PC-9 (cell line): ENCODE data around the gene NLN. TPM values are rescaled to one million over a fixed set of nuclear protein-coding genes. Genes with fewer than 3 reads are reported as not detected.

Experiments used
- BruUV-seq: library from RNA; stranded (reverse); fragments of 400-500 nt; replicated peaks from 2 replicates; lab custom pipeline; 2021; lab: Mats Ljungman, UMichigan
- CTCF ChIA-PET: fragments of 300-600 bp; sonication (Branson Sonifier 250); formaldehyde crosslinking; loops from one replicate; lab custom pipeline; 2022; ENCODE audit warnings: antibody characterized with exemption; lab: Charles Lee
- POLR2A ChIA-PET: fragments of 300-600 bp; sonication (Branson Sonifier 250); formaldehyde crosslinking; loops from one replicate; lab custom pipeline; 2022; ENCODE audit warnings: antibody characterized with exemption; ENCODE audit not compliant: unreplicated experiment; lab: Charles Lee
- DNase-seq, 2 experiments: peaks; one replicate each; pipeline versions ENCODE4 v3.0.0 to v3.0.0-alpha.2; 2015 to 2022; ENCODE audit warnings: mixed read lengths in 1 of 2
- H2AFZ ChIP-seq: fragments of 200-600 bp; sonication (generic); 2 replicates; pipeline ENCODE4 v1.8.1; 2017; ENCODE audit warnings: antibody characterized with exemption
- H3F3A ChIP-seq: fragments of 200-600 bp; sonication (generic); 2 replicates; pipeline ENCODE4 v1.8.1; 2017; ENCODE audit warnings: antibody characterized with exemption, mild to moderate bottlenecking, low read depth; ENCODE audit not compliant: insufficient read depth
- H3K27ac ChIP-seq: fragments of 200-600 bp; sonication (generic); 2 replicates; pipeline ENCODE4 v1.6.1; 2016; ENCODE audit warnings: mixed run types
- H3K27me3 ChIP-seq: fragments of 200-600 bp; sonication (generic); 2 replicates; pipeline ENCODE4 v1.6.1; 2016; ENCODE audit warnings: low read depth, mixed run types; ENCODE audit not compliant: insufficient read depth
- H3K36me3 ChIP-seq: fragments of 200-600 bp; sonication (generic); 2 replicates; pipeline ENCODE4 v1.6.1; 2016; ENCODE audit warnings: low read depth, mixed run types
- H3K4me1 ChIP-seq: fragments of 200-600 bp; sonication (generic); replicated peaks from 2 replicates; pipeline ENCODE4 v1.6.1; 2016; ENCODE audit warnings: mixed run types; ENCODE audit not compliant: insufficient read depth
- H3K4me2 ChIP-seq: fragments of 200-600 bp; sonication (generic); 2 replicates; pipeline ENCODE4 v1.6.1; 2017; ENCODE audit warnings: mixed run types
- H3K4me3 ChIP-seq: fragments of 200-600 bp; sonication (generic); 2 replicates; pipeline ENCODE4 v1.6.1; 2016; ENCODE audit warnings: mixed run types
- H3K79me2 ChIP-seq: fragments of 200-600 bp; sonication (generic); 2 replicates; pipeline ENCODE4 v1.6.1; 2017; ENCODE audit warnings: low read depth, mixed run types
- H3K9me2 ChIP-seq: fragments of 200-600 bp; sonication (generic); 2 replicates; pipeline ENCODE4 v1.8.1; 2017; ENCODE audit warnings: mild to moderate bottlenecking; ENCODE audit not compliant: insufficient read depth
- H3K9me3 ChIP-seq: fragments of 200-600 bp; sonication (generic); 2 replicates; pipeline ENCODE4 v1.8.1; 2016; ENCODE audit warnings: low read depth; ENCODE audit not compliant: insufficient read depth
- H4K20me1 ChIP-seq: fragments of 200-600 bp; sonication (generic); 2 replicates; pipeline ENCODE4 v1.8.1; 2017; ENCODE audit not compliant: insufficient read depth
- EZH2 ChIP-seq: fragments of 200-600 bp; sonication (generic); IDR thresholded peaks from 2 replicates; pipeline ENCODE4 v1.8.0; 2017; ENCODE audit warnings: antibody characterized with exemption, low read depth
- intact Hi-C: fragments of 100-400 bp; cut with micrococcal nuclease; formaldehyde crosslinking; loops from one replicate; pipeline ENCODE4 v1.10.0; 2022; ENCODE audit not compliant: unreplicated experiment
- total RNA-seq: library from RNA; stranded (reverse); gene quantifications from 2 replicates; pipeline ENCODE4 v1.2.3, GENCODE V29; 2021
- TF ChIP-seq, protein P1 (sequence below): fragments of 200-600 bp; sonication (generic); conservative IDR thresholded peaks from 2 replicates; pipeline ENCODE4 v1.6.1; 2017; ENCODE audit warnings: mixed run types, antibody characterized with exemption, mild to moderate bottlenecking, moderate library complexity

Gene NLN
- total RNA-seq, 1 experiment from 2014 or later = 56.7 TPM

DNA sequence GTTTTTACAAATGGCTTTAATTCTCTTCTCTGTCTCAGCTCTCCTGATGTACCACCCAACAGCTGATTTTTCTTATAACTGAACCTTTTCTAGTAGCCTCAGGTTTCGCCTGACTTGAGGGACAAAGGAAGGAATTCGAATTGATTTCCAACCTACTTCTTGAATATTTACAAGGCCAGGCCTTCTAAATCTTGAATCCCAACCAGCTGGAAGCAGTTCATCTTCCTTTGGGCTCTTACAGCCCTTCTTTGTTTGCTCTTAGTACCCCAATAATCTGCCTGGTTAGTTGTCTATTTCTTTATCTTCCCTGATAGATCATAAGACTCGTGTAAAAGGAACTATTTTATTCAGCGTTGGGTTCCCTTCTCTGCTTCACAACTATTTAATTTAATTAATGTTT is 95.9 kb downstream of the NLN start:
- no peaks in the 10 kb centered on the region for H3K9me2 ChIP-seq
- H3F3A ChIP-seq = peaks cover 8% of the 10 kb centered on the region; the same call in 1 of the 2 replicates
- no peak overlapping the region for H3K4me2 ChIP-seq
- DNase-seq = no peak
- TF ChIP-seq, protein P1, sequence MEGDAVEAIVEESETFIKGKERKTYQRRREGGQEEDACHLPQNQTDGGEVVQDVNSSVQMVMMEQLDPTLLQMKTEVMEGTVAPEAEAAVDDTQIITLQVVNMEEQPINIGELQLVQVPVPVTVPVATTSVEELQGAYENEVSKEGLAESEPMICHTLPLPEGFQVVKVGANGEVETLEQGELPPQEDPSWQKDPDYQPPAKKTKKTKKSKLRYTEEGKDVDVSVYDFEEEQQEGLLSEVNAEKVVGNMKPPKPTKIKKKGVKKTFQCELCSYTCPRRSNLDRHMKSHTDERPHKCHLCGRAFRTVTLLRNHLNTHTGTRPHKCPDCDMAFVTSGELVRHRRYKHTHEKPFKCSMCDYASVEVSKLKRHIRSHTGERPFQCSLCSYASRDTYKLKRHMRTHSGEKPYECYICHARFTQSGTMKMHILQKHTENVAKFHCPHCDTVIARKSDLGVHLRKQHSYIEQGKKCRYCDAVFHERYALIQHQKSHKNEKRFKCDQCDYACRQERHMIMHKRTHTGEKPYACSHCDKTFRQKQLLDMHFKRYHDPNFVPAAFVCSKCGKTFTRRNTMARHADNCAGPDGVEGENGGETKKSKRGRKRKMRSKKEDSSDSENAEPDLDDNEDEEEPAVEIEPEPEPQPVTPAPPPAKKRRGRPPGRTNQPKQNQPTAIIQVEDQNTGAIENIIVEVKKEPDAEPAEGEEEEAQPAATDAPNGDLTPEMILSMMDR = no peak
- no peak for TF ChIP-seq EZH2
- H4K20me1 ChIP-seq = no peaks in the 10 kb centered on the region
- POLR2A ChIA-PET = interaction anchor here (0.5 kb wide), 1 partner anchor 67 kb away, joined by 3 read pairs; no protein-coding TSS in a partner anchor
- H3K4me1 ChIP-seq = peaks cover 32% of the 10 kb centered on the region
- CTCF ChIA-PET = no interaction called here
- H2AFZ ChIP-seq = no peak overlapping the region
- intact Hi-C loops = no loop called here
- peaks cover 7% of the 10 kb centered on the region; the same call in 1 of the 2 replicates for H3K79me2 ChIP-seq
- BruUV-seq = no TSS peak
- H3K9me3 ChIP-seq = no peaks in the 10 kb centered on the region
- no peaks in the 10 kb centered on the region for H3K27me3 ChIP-seq
- no peak overlapping the region for H3K4me3 ChIP-seq
- no peak overlapping the region for H3K27ac ChIP-seq
- H3K36me3 ChIP-seq = peaks cover 15% of the 10 kb centered on the region

DNA sequence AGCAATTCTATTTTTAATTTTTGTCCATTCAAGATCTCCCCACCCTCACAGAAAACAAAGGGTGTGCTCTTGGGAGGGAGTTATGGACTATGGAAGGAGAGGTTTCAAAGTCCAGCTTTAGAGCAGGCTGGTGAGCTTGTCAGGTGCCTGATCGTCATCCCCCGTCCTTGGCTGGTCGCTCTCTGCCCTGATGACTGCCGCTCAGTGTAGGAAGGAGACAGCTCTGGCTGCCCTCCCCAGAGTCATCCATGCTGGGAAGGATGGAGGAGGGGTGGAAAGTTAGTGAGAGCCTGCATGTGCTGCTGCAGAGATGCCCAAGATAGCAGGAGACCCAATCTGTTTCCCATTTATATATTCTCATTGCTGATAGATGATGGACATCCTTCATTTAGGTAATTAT is 96.6 kb downstream of the NLN start:
- Histone ChIP-seq H4K20me1 (no peaks in the 10 kb centered on the region), H3F3A (peaks cover 11% of the 10 kb centered on the region; the same call in 1 of the 2 replicates), H3K36me3 (peaks cover 13% of the 10 kb centered on the region), H2AFZ (no peak overlapping the region), H3K4me1 (peaks cover 32% of the 10 kb centered on the region), H3K27ac (no peak overlapping the region), H3K79me2 (peaks cover 7% of the 10 kb centered on the region; the same call in 1 of the 2 replicates), H3K9me3 (no peaks in the 10 kb centered on the region), H3K4me3 (no peak overlapping the region), H3K27me3 (no peaks in the 10 kb centered on the region), H3K9me2 (no peaks in the 10 kb centered on the region), H3K4me2 (no peak overlapping the region)
- intact Hi-C loops = no loop called here
- ChIA-PET CTCF (no interaction called here), POLR2A (no interaction called here)
- BruUV-seq = no TSS peak
- DNase-seq = no peak
- TF ChIP-seq EZH2 = no peak
- TF ChIP-seq, protein P1 = no peak

GRCh38 chr5:65819215-65819904 is 97.4 kb downstream of the NLN start:
- no peak overlapping the region for H2AFZ ChIP-seq
- intact Hi-C loops = no loop called here
- TF ChIP-seq, protein P1 = no peak
- no peak for TF ChIP-seq EZH2
- POLR2A ChIA-PET = interaction anchor here (0.6 kb wide), 1 partner anchor 104 kb away, joined by 7 read pairs; no protein-coding TSS in a partner anchor
- BruUV-seq = no TSS peak
- peaks cover 32% of the 10 kb centered on the region for H3K4me1 ChIP-seq
- no peak overlapping the region for H3K4me2 ChIP-seq
- DNase-seq = no peak
- H3K36me3 ChIP-seq = peaks cover 8% of the 10 kb centered on the region; the same call in 1 of the 2 replicates
- no peak overlapping the region for H3K4me3 ChIP-seq
- CTCF ChIA-PET = no interaction called here
- no peaks in the 10 kb centered on the region for H3K27me3 ChIP-seq
- no peaks in the 10 kb centered on the region for H4K20me1 ChIP-seq
- H3K9me3 ChIP-seq = no peaks in the 10 kb centered on the region
- H3F3A ChIP-seq = peaks cover 16% of the 10 kb centered on the region; the same call in 1 of the 2 replicates
- no peak overlapping the region for H3K27ac ChIP-seq
- H3K9me2 ChIP-seq = no peaks in the 10 kb centered on the region
- H3K79me2 ChIP-seq = no peaks in the 10 kb centered on the region
